A549 (cell line): ENCODE measurements around the gene PIK3CD.

ENCODE experiments used
- CHD2 ChIP-seq: fragments of 150-350 bp; IDR thresholded peaks from 2 replicates; pipeline ENCODE4 v1.6.1; 2014; ENCODE audit warnings: low read length; ENCODE audit not compliant: partially characterized antibody
- CHD4 ChIP-seq: fragments of 200-600 bp; sonication (generic); IDR thresholded peaks from 2 replicates; pipeline ENCODE4 v1.6.1; 2016; ENCODE audit warnings: antibody characterized with exemption, mild to moderate bottlenecking, borderline replicate concordance
- EP300 ChIP-seq, 2 experiments: fragments of >200 bp; sonication (Bioruptor Twin); formaldehyde crosslinking; IDR thresholded peaks; 2 replicates in 1 of 2; 3 replicates in 1 of 2; pipeline ENCODE4 v1.6.1; 2016 to 2017
- HDAC2 ChIP-seq: fragments of 200-600 bp; sonication (generic); IDR thresholded peaks from 2 replicates; pipeline ENCODE4 v1.6.1; 2016
- NFE2L2 ChIP-seq: fragments of 150-350 bp; conservative IDR thresholded peaks from 2 replicates; pipeline ENCODE4 v1.6.1; 2014; ENCODE audit warnings: low read length
- POLR2A ChIP-seq: IDR thresholded peaks from 2 replicates; pipeline ENCODE4 v1.6.1; 2012; ENCODE audit warnings: mild to moderate bottlenecking, low read length
- RAD21 ChIP-seq, 2 experiments: fragments of >200 bp in 1 of 2; sonication (Bioruptor Twin) in 1 of 2; formaldehyde crosslinking in 1 of 2; IDR thresholded peaks in 1 of 2; conservative IDR thresholded peaks in 1 of 2; 2 replicates in 1 of 2; 3 replicates in 1 of 2; pipeline ENCODE4 v1.6.1; 2012 to 2018; ENCODE audit warnings: inconsistent platforms in 1 of 2
- RNF2 ChIP-seq: fragments of 200-600 bp; sonication (generic); IDR thresholded peaks from 2 replicates; pipeline ENCODE4 v1.6.1; 2016; ENCODE audit warnings: low read depth, mild to moderate bottlenecking, antibody characterized with exemption, moderate library complexity, borderline replicate concordance
- SMC3 ChIP-seq: fragments of >200 bp; sonication (Bioruptor Twin); formaldehyde crosslinking; IDR thresholded peaks from 3 replicates; pipeline ENCODE4 v1.6.1; 2018; ENCODE audit warnings: inconsistent platforms
- ZFP36 ChIP-seq: fragments of 450-650 bp; IDR thresholded peaks from 2 replicates; pipeline ENCODE4 v1.6.1; 2014; ENCODE audit warnings: borderline replicate concordance; ENCODE audit not compliant: partially characterized antibody
- TF ChIP-seq, protein P1 (sequence below): fragments of >200 bp; sonication (Bioruptor Twin); formaldehyde crosslinking; IDR thresholded peaks from 3 replicates; pipeline ENCODE4 v1.5.1; 2016
- TF ChIP-seq, protein P2 (sequence below): fragments of 450-650 bp; IDR thresholded peaks from 2 replicates; pipeline ENCODE4 v1.6.1; 2014; ENCODE audit warnings: antibody characterized with exemption
- TF ChIP-seq, protein P3 (sequence below): fragments of 150-350 bp; IDR thresholded peaks from 2 replicates; pipeline ENCODE4 v1.6.1; 2014; ENCODE audit warnings: low read depth, mild to moderate bottlenecking, low read length
- TF ChIP-seq, protein P4 (sequence below): fragments of 200-600 bp; sonication (generic); IDR thresholded peaks from 2 replicates; pipeline ENCODE4 v1.6.1; 2016; ENCODE audit warnings: antibody characterized with exemption, mild to moderate bottlenecking, moderate library complexity

DNA sequence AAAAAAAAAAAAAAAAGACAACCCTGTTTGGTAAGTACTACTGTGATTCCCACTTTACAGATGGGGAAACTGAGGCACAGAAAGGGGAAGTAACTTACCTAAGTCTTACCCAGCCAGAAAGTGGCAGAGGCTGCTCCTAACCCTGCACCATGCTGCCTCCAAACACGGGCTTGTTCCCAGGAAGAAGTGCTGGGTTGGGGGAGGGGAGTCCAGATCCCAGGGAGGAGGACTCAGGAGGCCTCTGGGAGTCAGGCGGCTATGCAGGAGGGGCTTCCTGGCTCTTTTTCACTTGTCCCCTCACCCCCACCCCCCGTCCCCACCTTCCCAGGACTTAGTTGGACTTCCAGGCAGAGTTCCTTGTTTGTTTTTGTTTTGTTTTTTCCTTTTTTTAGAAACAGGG lies 23.9 kb downstream of the PIK3CD start:
- TF ChIP-seq, protein P1, sequence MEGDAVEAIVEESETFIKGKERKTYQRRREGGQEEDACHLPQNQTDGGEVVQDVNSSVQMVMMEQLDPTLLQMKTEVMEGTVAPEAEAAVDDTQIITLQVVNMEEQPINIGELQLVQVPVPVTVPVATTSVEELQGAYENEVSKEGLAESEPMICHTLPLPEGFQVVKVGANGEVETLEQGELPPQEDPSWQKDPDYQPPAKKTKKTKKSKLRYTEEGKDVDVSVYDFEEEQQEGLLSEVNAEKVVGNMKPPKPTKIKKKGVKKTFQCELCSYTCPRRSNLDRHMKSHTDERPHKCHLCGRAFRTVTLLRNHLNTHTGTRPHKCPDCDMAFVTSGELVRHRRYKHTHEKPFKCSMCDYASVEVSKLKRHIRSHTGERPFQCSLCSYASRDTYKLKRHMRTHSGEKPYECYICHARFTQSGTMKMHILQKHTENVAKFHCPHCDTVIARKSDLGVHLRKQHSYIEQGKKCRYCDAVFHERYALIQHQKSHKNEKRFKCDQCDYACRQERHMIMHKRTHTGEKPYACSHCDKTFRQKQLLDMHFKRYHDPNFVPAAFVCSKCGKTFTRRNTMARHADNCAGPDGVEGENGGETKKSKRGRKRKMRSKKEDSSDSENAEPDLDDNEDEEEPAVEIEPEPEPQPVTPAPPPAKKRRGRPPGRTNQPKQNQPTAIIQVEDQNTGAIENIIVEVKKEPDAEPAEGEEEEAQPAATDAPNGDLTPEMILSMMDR: no peak
- TF ChIP-seq POLR2A (no peak), HDAC2 (no peak), CHD2 (no peak), NFE2L2 (no peak), RAD21 (conservative IDR thresholded peaks at IDR 0.05 in 1 of 2, IDR thresholded peaks at IDR 0.05 in 1 of 2) (no peak), EP300 (IDR thresholded peaks at IDR 0.05) (no peak), SMC3 (no peak), RNF2 (no peak), ZFP36 (no peak), CHD4 (no peak)
- TF ChIP-seq, protein P2, sequence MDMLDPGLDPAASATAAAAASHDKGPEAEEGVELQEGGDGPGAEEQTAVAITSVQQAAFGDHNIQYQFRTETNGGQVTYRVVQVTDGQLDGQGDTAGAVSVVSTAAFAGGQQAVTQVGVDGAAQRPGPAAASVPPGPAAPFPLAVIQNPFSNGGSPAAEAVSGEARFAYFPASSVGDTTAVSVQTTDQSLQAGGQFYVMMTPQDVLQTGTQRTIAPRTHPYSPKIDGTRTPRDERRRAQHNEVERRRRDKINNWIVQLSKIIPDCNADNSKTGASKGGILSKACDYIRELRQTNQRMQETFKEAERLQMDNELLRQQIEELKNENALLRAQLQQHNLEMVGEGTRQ: no peak
- TF ChIP-seq, protein P3, sequence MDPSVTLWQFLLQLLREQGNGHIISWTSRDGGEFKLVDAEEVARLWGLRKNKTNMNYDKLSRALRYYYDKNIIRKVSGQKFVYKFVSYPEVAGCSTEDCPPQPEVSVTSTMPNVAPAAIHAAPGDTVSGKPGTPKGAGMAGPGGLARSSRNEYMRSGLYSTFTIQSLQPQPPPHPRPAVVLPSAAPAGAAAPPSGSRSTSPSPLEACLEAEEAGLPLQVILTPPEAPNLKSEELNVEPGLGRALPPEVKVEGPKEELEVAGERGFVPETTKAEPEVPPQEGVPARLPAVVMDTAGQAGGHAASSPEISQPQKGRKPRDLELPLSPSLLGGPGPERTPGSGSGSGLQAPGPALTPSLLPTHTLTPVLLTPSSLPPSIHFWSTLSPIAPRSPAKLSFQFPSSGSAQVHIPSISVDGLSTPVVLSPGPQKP: no peak
- TF ChIP-seq, protein P4, sequence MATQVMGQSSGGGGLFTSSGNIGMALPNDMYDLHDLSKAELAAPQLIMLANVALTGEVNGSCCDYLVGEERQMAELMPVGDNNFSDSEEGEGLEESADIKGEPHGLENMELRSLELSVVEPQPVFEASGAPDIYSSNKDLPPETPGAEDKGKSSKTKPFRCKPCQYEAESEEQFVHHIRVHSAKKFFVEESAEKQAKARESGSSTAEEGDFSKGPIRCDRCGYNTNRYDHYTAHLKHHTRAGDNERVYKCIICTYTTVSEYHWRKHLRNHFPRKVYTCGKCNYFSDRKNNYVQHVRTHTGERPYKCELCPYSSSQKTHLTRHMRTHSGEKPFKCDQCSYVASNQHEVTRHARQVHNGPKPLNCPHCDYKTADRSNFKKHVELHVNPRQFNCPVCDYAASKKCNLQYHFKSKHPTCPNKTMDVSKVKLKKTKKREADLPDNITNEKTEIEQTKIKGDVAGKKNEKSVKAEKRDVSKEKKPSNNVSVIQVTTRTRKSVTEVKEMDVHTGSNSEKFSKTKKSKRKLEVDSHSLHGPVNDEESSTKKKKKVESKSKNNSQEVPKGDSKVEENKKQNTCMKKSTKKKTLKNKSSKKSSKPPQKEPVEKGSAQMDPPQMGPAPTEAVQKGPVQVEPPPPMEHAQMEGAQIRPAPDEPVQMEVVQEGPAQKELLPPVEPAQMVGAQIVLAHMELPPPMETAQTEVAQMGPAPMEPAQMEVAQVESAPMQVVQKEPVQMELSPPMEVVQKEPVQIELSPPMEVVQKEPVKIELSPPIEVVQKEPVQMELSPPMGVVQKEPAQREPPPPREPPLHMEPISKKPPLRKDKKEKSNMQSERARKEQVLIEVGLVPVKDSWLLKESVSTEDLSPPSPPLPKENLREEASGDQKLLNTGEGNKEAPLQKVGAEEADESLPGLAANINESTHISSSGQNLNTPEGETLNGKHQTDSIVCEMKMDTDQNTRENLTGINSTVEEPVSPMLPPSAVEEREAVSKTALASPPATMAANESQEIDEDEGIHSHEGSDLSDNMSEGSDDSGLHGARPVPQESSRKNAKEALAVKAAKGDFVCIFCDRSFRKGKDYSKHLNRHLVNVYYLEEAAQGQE: no peak
